ENCODE data around the gene JAK1. TPM values are rescaled to one million over a fixed set of nuclear protein-coding genes. Genes with fewer than 3 reads are reported as not detected.
"Not testable (repeated sequence)": the region's sequence is repeated elsewhere in the genome, so short reads cannot be mapped to it uniquely, and the experiment has no call there.

The JAK1 gene
- total RNA-seq, 1 donor from 2014 or later, result 37.5 TPM

DNA sequence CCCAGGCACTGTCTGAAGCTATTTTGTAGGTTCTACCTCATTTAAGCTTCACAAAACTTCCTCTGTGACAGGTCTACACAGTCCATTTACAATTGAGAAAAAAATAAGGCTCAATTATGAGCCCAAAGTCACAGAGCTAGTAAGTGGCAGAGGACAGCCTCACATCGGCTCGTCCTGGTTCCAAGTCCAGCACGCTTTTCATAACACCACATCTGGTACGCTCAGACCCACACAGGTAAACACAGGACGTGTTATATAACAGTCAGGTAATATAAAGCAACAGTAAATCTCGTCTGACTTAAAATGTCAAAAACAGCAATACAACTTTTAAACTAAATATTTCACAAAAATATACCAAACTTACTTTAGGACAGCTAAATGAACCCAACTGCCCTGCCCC lies 13.1 kb downstream of the JAK1 start:
- no peak for FAIRE-seq
- no peak for DNase-seq (ENCODE audit: low spot score in 2 of 2)

DNA sequence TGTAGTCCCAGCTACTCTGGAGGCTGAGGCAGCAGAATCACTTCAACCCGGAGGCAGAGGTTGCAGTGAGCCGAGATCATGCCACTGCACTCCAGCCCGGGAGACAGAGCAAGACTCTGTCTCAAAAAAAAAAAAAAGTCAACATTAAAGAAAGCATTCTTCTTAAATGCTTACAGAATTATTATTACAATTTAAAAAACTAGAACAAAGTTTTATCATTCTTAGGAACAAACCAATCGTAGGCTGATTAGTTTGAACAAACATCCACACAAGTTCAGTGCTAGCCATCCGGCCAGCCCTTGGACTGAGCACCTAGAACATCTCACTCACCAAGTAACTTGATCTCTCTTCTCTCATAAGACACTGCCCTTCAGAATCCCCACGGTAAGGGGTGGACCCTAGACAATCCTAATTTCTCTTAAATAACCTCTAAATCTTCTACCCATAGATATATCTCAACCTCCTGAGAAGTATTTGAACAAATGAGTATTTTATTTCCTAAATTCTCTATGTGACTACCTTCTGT lies 16.0 kb downstream of the JAK1 start:
- DNase-seq (ENCODE audit: low spot score in 2 of 2) (no peak), FAIRE-seq (no peak)

DNA sequence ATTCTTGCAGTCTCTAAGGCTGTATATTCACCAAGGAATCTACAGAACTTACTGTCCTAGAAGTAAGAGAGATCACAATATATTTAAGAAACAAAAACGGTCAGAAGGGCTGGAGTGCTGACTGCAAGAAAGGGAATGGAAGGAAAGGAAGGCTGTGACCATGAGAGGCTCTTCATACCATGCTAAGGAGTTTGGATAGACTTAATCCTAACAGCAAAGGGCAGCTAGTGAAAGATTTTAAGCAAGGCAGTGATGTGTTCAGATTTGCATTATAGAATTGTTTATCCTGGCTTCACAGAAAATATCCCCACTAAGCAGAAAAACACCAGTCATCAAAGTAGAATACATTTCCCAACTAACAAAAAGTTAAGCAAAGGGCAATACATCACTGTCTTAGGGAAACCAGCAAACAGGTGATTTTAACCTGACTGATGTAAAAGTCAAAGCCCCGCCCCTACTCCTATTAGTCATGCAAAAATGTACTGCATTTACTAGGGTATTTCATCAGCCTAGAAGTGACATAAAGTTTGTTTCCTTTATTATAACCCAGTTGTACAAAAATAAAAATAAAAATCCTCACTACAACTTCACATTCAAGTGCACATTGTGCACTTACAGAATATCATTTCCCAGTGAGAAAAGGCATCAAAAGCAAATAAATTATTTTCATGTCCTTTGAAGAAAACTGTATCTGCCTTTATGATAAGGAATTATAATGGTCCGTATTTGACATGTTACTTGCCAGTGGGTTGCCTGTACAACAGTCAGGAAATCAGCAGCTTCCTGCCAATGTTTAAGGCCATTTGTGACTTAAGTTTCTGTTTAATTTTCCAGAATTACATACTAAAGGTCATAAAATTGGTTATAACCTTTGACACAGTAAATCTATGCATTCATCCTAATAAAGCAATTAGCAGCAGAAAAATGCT lies 17.2 kb downstream of the JAK1 start:
- no peak for DNase-seq (ENCODE audit: low spot score in 2 of 2)
- no peak for FAIRE-seq

DNA sequence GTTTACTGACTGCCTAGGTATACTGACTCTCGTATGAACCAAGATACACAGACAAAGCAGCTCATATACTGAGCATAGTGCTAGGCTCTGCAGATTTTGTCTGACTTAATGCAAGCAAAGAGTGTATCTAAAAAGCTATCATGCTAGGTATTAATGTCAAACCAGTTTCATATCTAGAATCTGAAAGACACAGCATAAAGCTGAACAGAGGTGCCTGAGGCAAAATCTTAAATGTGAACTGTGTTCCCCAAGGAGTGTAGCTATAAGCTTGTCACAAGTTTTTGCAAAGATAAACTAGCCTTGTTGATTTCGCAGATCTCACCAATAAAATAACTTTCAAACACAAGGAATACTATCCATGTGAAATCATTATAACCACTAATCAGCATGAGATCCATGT lies 18.1 kb downstream of the JAK1 start:
- no peak for DNase-seq (ENCODE audit: low spot score in 2 of 2)
- no peak for FAIRE-seq

DNA sequence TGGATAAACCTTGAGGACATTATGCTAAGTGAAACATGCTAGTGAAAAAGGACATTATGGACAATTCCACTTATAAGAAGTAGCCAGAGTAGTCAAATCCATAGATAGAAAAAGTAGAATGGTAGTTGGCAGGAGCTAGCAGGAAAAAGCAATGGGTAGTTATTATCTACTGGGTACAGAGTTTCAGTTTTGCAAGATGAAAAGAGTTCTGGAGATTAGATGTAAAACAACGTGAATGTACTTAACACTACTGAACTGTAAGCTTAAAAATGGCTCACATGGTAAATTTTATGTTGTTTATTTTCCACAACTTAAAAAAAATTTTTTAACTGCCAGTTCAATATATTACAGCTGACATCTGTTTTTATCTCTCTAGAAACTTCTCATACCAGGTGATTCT lies 19.4 kb downstream of the JAK1 start:
- FAIRE-seq (no peak), DNase-seq (ENCODE audit: low spot score in 2 of 2) (no peak)

DNA sequence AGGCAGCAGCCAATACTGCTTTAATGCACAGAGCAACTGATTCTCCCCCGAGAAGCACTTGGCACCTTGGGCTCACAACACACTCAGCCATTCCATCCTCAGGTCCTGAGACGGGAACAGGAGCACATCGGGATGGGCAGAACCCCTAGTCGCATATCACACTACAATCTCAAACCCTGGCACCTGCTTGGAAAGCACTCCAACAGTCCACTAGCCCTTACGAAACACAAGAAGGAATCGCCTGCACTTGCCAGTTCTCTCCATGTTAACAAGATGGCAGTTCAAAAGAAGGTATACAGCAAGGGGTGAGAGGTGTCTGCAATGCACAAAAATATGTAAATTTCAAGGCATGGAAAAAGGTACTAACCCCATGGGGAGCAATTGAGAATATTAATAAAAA lies 21.4 kb downstream of the JAK1 start:
- no peak for FAIRE-seq

DNA sequence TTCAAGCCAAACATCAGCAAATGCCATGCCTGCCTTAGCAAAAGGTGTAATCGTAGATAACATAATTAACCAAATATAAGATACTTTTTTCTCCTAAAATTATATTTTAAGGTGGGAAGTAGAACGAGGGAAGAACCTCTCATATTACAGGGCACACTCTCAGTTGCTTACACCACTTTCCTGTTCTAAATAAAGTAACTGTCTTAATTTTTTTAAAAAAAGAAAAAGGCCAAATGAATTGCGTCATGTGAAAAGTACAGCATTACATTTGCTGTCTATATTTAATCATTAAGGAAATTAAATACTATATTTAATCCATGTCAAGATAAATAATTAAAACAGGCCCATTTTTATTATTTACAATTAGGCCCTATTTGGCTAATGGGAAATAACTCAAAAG lies 23.7 kb downstream of the JAK1 start:
- no peak for DNase-seq (ENCODE audit: low spot score in 2 of 2)
- peak; percentile 42 for FAIRE-seq

More for the DNA sequence above, 21.4 kb downstream of the JAK1 start:
- no peak for DNase-seq (ENCODE audit: low spot score in 2 of 2)

DNA sequence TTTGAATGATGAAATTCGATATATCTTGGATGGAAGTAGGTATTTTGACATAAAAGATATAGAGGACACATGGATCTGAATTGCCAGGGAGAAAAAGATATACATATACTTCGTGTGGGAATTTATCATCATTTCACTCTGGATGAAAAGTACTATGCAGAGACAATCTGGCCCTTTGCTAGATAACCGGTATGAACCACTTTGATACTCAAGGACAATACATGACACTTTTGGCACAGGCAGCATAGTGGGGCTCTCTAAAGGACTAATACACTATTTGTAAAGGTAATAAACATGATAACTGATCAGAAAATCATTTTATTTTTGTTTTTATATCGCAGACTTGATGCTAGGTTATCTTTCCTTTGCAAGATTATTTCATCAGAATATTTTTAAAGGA lies 24.2 kb downstream of the JAK1 start:
- DNase-seq (ENCODE audit: low spot score in 2 of 2) (no peak), FAIRE-seq (no peak)

DNA sequence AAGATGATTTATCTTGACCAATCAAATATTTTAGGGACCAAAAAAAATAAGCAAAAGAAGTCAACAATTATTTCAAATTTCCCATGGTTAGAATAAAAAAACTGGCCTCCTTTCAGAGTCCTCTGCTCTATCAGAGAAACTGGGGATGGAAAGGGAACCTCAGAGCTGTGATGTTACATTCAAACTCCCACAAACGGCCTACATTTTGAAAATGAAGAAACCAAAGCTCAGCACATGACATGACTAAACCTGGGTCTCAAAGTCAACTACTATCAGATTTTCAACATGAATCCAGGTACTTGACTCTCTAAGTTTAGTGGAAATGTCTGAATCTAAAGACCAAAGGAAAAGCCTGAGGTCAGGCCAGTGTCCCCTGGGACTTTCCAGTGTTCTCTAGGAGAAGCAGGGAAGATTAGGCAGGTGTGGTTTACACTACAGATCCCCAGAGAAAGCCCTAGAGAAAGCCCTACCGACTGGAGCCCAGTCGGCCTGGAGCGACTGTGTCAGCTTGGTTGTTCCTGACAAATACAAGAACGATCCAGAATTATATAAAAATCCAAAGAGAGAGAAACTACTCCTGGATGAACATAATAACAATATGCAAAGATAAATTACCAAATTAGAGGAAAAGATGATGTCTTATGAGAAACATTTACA lies 24.8 kb downstream of the JAK1 start:
- DNase-seq (ENCODE audit: low spot score in 2 of 2), result no peak
- FAIRE-seq, result no peak

DNA sequence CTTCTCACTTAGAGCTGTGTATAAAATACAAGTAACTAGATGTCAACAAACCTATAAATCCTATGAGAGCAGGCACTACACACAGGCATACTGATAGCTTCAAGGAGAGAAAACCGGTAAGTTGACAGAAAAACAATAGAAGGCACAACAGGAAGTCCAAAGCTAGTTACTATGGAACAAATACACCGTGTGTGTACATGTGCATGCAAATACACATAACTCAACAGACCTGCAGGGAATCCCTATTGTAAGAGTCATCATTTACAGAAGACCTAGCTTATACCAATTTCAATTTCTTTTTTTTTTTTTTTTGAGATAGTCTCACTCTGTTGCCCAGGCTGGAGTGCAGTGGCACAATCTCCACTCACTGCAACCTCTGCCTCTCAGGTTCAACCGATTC lies 26.3 kb downstream of the JAK1 start:
- no peak for DNase-seq (ENCODE audit: low spot score in 2 of 2)
- no peak for FAIRE-seq

DNA sequence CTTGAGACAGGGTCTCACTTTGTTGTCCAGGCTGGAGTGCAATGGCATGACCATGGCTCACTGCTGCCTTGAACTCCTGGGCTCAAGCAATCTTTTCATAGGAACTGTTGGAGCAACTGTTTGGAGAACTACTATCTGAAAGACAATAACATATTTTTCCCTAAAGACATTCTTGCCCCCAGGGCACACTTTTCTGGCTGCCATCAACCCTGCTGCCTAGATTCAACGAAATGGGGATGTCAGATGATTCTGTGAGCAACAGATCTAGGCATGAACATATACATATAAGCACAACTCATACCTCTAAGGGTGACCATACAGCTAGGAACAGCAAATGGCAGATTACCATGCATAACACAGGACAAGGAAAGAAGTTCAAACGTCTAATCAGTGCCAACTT lies 27.4 kb downstream of the JAK1 start:
- no peak for DNase-seq (ENCODE audit: low spot score in 2 of 2)

DNA sequence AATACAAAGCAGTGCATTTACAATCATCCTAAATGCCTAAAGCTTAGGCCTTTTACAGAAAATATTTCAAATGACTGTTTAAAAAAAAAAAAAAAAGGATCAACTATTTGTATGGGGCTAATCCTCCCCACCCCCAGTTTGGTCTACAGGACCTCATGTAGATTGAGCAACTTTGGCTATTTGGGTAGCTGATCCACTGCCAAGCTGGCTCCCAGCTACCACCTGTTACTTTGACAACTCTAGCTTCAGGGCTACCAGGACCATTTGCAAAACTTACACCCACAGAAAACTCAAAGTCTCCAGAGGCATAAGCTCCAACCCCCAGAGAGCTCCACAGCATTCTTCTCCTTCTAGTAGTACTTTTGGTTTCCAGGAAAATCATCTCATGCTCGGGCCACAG lies 29.4 kb downstream of the JAK1 start:
- DNase-seq (ENCODE audit: low spot score in 2 of 2) (no peak), FAIRE-seq (no peak)

More for the DNA sequence above, 27.4 kb downstream of the JAK1 start:
- no peak for FAIRE-seq

DNA sequence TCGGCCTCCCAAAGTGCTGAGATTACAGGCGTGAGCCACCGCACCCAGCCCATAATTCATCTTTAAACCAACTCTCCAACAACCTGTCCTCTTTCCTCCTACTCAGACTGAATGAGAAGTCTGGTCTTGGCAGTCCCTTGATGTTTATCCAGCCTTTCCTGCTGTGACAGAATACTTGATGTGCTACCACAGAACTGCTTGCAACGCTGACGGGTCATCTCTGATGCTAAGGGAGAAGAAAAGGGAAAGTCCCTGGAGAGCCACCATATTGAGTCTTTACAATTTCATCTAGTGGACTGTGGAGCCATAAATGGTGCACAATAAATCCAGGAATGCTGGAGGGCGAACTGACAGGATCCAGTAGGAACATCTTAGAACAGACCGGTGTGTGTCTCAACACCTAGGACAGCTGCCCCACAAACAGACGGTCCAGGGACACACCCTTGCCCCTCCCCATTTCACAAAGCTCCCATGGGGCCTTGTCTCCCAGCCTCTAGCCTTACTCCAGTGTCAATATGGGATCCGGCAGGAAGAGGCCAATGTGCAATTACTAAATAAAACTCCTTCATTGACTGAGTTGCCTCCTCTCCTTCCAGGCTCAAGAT lies 30.7 kb downstream of the JAK1 start:
- FAIRE-seq (no peak), DNase-seq (ENCODE audit: low spot score in 2 of 2) (no peak)

DNA sequence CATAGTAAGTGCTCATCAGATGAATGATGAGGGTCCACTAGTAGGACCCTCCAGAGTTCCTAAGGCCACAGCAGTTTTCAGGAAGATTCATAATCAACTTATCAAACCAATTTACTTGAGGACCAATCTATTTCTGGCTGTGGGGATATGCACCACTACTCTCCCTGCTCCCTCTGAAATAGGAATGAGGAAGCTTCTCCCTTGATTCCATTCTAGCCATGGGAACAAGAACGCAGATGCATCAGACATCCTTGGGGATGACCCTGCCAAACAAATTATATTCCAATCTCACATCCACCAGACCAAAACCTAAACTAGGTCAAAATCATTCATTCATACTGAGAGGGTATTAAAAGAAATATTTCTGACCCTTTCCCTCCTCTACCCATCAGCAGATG lies 31.5 kb downstream of the JAK1 start:
- FAIRE-seq, result no peak

DNA sequence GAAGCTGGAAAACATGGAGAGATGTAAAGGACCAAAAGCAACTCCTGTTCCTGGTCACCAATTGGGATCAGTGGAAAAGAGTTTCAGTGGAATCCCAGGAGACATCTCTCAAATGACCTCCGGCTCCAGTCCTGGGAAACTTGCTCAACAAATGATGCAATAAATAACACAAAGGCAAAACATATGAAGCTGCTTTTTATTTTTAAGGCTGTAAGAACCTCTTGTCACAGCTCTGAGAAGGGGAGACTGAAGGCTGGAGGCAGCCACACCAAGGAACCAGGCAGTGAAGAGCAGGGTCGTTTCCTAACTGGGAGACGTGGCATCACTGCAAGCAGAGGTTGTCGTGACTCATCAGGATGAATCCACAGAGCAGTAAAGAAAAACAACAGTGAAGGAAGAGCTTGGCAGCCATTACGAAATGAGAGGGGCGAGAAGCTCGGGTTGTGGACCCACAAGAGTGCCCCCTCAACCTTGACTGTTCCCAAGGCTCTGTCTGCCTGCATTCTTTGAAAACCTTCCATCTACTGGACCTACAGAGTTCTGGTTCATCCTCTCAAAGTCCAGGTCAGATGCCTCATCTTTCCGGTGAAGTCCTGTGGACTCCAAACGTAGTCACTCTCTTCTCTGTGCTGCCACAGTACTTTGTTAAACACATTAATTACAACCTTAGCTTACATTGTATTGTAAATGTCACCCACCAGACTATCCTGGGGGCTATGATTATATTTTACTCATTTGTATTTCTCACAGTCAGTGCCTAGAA lies 32.1 kb downstream of the JAK1 start:
- no peak for FAIRE-seq

More for the DNA sequence above, 31.5 kb downstream of the JAK1 start:
- no peak for DNase-seq (ENCODE audit: low spot score in 2 of 2)

DNA sequence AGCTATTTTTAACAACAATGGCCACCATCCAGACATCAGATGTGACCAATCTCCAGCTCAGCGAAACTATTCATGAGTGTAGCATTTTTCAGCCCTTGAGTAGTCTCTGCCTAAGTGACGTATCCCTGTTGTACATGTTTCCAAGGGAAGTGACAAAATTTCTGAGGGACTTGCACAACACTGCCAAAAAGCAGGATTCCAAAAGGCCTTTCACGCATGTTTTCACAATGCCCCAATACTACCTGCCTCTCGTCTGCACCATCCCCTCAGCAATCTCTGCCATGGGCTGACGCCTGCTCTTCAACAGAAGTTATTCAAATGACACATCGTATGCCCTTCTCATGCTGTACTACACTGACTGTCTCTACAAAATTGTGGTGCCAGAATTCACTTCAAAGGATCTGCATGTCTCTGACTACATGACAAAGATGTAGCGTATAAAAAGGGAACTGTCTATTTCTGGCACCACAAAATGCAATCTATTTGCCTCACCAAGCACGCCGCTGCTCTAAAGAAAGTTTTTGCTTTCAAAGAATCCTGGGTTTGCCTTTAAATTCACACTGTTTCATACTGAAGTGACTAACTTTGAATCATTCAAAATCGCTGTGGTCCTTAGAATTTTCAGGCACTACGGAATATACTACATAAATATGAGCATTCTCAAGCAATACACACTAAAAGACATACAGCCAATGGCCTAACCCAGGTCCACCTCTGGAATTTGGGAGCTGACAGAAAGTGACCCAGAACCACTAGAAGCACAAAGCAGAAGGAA lies 32.9 kb downstream of the JAK1 start:
- DNase-seq (ENCODE audit: low spot score in 2 of 2) (no peak), FAIRE-seq (no peak)

More for the DNA sequence above, 32.1 kb downstream of the JAK1 start:
- DNase-seq (ENCODE audit: low spot score in 2 of 2), result no peak

DNA sequence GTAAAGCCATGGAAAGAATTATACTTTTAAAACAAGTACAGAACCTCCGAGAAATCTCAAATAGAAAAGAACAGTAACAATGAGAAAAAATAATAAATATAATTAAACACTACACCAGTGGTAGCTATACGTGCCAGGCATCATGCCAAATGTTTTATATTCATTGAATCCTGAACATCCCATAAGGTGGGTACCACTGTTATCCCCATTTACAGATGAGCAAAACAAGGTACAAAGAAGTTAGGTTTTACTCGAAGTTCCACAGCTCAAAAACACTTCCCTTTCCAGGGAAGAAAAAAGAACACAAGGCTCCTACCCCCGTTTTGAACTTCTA lies 33.4 kb downstream of the JAK1 start:
- no peak for DNase-seq (ENCODE audit: low spot score in 2 of 2)
- no peak for FAIRE-seq

DNA sequence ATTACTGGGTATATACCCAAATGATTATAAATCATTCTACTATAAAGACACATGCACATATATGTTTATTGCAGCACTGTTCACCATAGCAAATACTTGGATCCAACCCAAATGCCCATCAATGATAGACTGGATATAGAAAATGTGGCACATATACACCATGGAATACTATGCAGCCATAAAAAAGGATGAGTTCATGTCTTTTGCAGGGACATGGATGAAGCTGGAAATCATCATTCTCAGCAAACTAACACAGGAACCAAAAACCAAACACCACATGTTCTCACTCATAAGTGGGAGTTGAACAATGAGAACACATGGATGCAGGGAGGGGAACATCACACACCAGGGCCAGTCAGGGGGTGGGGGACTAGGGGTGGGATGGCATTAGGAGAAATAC lies 35.7 kb downstream of the JAK1 start:
- not testable (repeated sequence) for DNase-seq (ENCODE audit: low spot score in 2 of 2); FAIRE-seq

DNA sequence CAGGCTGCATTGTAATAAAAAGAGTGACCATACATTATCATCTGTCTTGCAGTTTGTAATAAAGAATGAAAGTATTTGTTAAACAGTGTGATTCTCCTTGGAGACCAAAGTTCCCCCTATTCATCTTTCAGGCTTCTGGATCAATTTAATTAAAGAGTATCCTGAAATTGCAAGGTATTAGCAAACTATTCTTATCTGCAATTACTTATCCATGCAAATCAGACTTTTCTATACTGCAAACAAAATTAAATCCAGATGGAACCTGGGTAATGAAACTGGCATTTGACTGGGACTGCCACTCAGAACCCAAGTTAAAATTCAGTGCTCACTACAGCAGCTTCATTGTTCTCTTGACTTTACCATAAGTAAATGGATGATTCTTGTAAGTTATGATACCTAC lies 37.1 kb downstream of the JAK1 start:
- no peak for DNase-seq (ENCODE audit: low spot score in 2 of 2)
- FAIRE-seq, result no peak

DNA sequence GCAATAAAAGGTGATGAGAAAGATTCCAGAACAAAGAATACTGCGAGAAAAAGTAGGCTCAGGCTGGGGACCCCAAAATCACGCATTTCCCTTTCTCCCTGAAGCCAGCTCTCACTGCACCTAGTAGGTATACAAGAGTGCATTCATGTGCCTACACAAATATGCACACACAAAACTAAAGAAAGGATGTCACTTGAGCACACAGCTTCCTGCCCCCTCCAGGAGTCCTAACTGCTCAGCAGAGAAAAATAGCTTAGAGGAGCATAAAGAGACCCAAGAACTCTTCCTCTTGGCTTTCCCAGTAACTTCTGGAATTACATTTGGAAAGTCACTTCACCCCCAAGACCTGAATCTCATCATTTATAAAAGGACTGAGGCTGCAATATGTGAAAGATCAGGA lies 38.0 kb downstream of the JAK1 start:
- no peak for DNase-seq (ENCODE audit: low spot score in 2 of 2)
- no peak for FAIRE-seq
